ENCODE measurements around the gene TMEM94.

Gene TMEM94

DNA sequence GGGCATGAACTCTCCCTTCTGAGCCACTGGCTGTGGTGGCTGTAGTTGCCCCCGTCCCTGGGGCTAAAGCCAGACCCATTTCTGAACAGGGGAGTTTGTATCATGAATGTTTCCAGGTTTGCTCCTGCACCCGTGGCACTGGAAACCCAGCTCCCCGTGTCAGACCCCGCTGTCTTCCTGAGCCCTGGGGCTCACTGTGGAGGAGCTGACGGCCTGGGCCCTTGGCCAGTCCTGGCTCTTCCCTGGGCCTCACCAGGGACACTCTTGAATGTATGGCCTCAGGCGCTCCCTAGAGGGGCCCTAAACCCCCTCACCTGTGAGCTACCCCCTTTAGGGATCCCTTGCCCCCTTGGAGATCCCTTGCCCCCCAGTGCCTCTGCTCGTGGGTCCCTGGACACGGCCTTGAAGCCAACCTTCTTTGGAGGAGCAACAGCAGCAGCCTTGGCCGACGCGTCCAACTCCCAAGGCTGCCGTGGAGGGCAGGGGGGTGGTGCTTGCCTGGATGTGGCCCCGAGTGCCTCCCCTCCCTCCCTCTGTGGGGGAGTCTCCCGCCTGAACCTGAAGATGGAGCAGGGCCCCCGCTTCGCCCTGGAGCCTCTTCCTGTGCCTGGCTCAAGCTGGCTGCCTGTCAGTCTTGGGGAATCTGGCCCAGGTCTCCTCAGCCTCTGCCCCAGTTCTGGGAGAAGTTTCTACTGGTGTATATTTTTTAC, 43.0 kb downstream of the TMEM94 start:
- no peak for DNase-seq

DNA sequence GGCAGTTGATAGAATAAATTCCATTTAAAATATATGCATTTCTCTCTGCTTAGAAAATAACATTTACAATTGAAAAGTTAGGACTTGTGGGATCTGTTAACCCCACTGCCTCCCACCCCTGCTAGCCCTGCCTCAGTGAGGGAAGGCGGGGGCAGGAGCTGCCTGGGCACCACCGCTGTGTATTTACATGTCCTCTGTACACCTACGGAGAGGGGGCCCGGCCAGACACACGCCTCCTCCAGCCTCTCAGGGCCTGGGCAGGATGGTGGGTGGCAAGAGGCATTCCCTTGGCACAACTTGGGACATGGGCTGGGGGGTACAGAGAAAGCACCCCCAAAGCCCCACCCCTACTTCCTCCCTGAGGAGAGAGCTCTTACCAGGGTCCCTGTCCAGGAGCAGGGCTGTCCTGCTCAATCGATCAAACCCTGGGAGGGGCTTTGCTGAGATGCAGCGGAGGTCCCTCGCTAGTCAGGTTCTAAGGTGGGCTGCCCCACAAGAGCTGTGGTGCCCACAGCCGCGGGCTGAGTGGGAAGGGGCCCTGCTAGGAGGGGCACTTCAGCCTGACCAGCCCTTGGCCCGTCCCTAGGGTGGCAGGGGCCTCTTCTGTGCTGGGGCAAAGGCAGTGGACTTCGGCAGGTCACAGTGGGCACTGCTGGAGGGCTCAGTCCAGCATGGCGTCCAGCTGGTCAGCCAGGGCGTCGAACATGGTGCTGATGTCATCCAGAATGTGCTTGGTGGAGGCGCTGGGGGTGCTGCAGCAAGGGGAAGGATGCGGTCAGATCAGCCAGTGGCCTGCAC, 44.2 kb downstream of the TMEM94 start:
- DNase-seq = no peak

GRCh38 chr17:75501378-75502071, 45.1 kb downstream of the TMEM94 start:
- DNase-seq = no peak

DNA sequence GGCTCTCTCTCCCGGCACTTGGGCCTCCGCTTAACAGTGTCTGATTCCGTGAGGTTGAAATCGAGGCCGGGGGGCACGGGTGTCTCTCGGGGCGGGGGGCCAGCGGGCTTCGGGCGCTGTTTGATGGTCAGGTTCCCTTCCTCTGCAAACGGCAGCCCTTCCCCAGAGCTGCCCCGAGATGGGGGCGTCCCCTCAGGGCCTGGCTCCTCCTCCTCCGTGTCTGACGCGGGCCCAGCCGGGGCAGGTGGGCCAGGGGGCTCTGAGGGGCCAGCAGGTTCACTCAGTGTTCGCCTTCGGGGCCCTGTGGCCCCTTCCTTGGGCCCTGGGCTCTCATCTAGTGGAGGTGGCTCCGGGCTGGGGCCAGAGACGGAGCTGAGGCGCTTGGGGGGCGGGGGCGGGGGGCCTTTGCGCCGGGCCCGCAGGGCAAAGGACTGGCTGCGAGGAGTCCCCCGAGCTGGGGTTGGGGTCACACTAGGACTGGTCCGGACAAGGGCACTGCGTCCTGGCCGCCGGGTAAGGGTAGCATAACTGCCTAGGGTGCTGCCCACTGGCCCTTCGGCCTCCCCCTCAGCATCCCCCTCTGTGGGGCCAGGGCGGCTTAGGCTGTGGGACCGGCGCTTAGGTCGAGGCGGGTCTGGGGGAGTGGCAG, 45.8 kb downstream of the TMEM94 start:
- DNase-seq = no peak

DNA sequence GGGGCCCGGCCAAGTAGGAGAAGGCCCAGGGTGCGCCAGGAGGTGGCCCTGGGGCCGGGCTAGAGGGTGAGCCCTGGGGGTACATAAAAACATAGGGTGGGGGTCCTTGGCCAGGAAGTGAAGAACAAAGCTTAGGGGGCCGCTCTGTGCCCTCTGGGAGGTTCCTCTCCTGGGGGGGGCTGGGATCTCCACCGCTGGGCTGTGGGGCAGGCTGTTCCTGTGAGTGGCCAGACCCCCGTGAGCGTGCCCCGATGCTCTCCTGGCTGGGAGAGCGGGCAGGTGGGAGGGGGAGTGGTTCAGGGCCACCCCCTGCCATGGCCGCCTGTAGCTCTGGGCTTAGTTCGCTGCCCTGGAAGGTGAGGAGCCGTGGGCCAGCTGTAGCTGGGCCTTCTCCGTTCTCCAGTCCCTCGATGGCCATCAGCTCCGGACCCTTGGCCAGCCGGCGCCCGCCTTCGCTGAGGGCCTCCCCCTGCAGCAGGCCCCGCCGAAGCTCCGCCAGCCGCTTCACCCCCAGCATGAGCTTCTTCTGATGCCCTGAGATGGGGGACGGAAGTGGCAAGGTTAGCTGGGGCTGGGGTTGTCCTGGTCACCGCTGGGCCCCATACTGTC, 46.4 kb downstream of the TMEM94 start:
- DNase-seq = no peak

- no peak for DNase-seq
These were observed 47.0 kb downstream of the TMEM94 start for GRCh38 chr17:75503337-75503950.

DNA sequence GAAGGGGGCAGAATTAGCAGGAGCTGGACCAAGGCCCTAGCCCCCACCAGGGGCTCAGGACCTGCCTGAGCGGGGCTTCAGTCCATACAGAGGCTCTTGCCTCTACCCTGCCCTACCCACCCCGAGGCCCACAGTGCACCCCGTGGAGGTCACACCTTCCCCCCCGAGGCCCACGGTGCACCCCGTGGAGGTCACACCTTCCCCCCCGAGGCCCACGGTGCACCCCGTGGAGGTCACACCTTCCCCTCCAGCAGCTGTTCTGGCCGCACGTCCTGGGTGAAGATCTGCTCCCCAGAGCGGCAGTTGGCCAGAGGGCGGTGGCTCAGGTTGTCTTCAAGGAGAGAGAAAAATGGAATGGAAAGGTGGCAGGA, 47.5 kb downstream of the TMEM94 start:
- DNase-seq = no peak

DNA sequence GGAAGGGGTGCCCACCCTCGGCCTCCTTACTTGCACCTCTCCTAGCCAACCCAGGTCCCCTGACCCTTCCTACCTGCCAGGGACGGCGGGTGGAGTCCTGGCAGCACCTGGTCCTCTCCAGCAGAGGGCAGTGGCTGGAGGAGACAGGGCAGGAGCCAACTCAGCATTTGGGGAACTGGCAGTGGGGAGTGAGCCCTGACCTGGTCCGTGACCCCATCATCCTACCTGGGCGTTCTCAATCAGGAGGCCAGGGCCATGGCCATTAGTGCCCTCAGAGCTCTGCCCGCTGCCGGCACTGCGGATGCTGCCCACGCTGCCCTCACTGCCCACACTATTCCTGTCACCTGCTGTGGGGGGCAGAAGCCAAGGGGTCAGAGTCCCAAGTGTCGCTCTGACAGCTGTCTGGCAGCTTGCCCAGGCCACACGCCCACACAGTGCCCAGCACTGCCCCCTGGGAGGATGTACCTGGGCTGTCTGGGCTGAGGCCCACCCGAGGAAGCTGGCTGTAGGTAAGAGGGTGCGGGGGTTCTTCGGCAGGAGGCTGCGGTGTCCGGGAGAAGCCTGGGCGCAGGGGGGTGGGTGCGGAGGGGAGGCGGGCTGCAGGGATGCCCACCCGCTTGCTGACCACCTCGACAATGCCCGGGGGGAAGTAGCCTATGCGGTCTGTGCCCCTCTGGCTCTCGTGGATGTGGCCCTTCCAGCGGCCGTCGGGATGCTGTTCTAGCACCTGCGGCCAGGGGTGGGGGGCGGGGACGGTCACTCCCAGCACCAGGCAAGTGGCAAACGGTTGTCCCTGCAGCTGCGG, 48.1 kb downstream of the TMEM94 start:
- peak; percentile 7 for DNase-seq

- DNase-seq = no peak
These were observed 48.6 kb downstream of the TMEM94 start for GRCh38 chr17:75505152-75505409.

DNA sequence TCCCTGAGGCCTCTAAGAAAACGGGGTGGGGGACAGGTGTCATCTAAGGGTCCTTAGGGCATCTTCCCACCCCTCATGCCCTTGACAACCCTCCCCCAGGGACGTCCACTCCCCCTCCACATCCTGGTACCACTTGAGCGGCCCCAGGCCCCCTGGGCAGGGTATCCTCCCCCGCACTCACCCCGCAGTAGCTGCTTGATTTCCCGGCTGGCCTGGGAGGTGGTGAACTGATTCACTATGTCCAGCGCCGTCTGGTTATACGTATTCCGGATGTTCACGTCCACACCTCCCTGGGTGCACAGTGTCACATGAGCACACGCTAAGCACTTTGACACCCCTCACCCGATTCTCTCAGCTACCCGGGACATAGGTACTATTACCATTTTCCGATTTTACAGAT, 49.2 kb downstream of the TMEM94 start:
- DNase-seq = no peak

DNA sequence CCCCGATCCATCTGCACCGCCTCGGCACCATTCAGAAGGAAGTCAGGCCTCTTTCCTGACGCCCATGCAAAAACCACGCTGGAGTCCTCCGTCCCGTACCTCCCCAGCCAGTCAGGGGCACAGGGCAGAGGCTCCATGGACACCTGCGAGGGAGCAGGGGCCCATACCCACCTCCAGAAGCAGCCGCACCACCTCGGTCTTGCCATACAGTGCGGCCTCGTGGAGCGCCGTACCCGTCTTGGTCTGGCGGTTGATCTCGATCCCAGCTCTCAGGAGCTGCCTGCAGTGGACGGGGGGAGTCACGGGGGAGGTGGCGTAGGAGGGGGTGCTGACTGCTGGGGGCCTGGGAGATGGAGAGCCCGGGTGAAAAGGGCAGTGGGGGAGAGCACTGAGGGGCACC, 49.7 kb downstream of the TMEM94 start:
- no peak for DNase-seq

DNA sequence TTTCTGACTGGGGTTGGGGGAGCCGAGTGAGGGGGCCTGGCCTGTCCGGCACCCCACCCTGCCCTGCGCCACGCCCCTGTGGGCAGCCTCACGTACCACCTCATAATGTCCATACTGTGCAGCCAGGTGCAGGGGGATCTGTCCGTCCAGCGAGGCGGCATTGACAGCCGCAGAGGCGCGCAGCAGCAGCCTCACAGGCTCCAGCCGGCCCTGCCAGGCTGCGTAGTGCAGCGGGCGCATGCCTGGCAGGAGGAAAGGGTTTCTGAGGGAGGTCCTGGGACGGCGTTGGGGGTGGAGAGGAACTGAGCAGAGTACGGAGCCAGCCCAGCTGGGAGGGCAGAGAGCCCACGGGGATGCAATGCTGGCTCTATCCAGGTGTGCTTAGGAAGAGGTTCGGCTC, 50.5 kb downstream of the TMEM94 start:
- DNase-seq = no peak

GRCh38 chr17:75507733-75508719, 51.6 kb downstream of the TMEM94 start:
- no peak for DNase-seq

DNA sequence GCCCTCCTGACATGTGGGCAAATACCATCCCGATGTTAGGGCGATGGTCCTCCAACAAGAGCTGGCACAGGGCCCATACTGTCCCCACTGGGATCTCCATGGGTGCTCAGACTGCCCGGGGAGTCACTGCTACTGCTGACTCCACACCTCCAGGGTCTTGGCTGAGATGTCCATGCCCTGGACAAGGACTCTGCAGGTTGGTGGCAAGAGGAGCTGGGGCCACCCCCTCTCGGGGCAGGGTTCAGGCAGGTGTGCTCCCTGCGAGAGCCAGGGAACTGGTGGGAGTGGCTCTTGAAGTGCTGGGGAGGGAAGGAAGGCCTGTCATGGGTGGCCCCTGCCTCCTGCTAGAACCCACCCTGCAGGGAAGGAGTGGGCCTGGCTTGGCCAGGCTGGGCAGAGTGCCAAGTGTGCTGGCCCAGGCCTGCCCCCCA, 52.5 kb downstream of the TMEM94 start:
- no peak for DNase-seq

GRCh38 chr17:75509528-75510258, 53.3 kb downstream of the TMEM94 start:
- no peak for DNase-seq

GRCh38 chr17:75511270-75511609, 54.8 kb downstream of the TMEM94 start:
- no peak for DNase-seq

GRCh38 chr17:75511610-75512575, 55.5 kb downstream of the TMEM94 start:
- DNase-seq = peak; percentile 56

- DNase-seq = no peak
These were observed 56.6 kb downstream of the TMEM94 start for GRCh38 chr17:75512926-75513640.

All from NCI-H146 (cell line).